WTC11 (cell line): ENCODE results near the gene OR13C3.

Experiments used
- CREM ChIP-seq: sonication (generic); formaldehyde crosslinking; IDR thresholded peaks from 2 replicates; pipeline ENCODE4 v1.8.1; 2022; ENCODE audit warnings: mild to moderate bottlenecking, missing genetic modification reagents, moderate library complexity
- CTCF ChIP-seq: fragments of 200-600 bp; IDR thresholded peaks from 2 replicates; pipeline ENCODE4 v1.8.0; 2022; ENCODE audit warnings: antibody characterized with exemption
- ETV6 ChIP-seq: sonication (generic); formaldehyde crosslinking; IDR thresholded peaks from 2 replicates; pipeline ENCODE4 v1.8.1; 2022; ENCODE audit warnings: mild to moderate bottlenecking, missing genetic modification reagents
- TF ChIP-seq, protein P1 (sequence below): sonication (generic); formaldehyde crosslinking; IDR thresholded peaks from 2 replicates; pipeline ENCODE4 v1.8.1; 2023; ENCODE audit warnings: mild to moderate bottlenecking, missing genetic modification reagents, moderate library complexity

GRCh38 chr9:104553261-104553660 lies 16.6 kb upstream of the OR13C3 start:
- TF ChIP-seq CTCF (no peak), CREM (no peak), ETV6 (CRISPR knock-in tag) (no peak)
- TF ChIP-seq, protein P1, sequence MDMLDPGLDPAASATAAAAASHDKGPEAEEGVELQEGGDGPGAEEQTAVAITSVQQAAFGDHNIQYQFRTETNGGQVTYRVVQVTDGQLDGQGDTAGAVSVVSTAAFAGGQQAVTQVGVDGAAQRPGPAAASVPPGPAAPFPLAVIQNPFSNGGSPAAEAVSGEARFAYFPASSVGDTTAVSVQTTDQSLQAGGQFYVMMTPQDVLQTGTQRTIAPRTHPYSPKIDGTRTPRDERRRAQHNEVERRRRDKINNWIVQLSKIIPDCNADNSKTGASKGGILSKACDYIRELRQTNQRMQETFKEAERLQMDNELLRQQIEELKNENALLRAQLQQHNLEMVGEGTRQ = no peak
